ENCODE results near the gene METTL4. TPM values are rescaled to one million over a fixed set of nuclear protein-coding genes. Genes with fewer than 3 reads are reported as not detected.
"Not testable (repeated sequence)": the region's sequence is repeated elsewhere in the genome, so short reads cannot be mapped to it uniquely, and the experiment has no call there.

The METTL4 gene
- total and polyA plus RNA-seq, 7 donors: 4.2 to 9.6 (median 5.8) TPM

DNA sequence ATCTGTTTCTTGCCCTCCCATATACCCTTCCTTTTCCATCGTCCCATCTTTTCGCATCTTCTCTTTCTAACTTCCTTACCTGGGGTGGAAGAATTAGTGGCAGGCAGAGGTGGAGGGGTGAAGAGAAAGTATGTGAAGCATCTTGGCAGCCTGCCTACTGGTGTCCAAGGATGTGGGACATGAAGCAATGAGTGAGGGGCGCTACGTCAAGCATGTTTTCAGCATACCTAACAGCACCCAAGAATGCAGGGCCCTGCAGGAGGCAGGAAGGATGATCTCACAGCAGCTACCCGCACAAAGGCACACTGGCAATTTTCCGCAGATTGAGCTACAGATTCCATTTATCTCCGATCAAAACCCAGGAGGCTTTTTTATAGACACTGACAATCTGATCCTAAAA lies 42.2 kb downstream of the METTL4 start:
- Histone ChIP-seq H3K4me1 (no peaks in the 10 kb centered on the region), H3K27me3 (no peaks in the 10 kb centered on the region), H3K4me3 (no peak overlapping the region), H3K9me3 (no peaks in the 10 kb centered on the region), H3K27ac (no peak overlapping the region), H3K36me3 (no peaks in the 10 kb centered on the region)
- TF ChIP-seq, protein P1, sequence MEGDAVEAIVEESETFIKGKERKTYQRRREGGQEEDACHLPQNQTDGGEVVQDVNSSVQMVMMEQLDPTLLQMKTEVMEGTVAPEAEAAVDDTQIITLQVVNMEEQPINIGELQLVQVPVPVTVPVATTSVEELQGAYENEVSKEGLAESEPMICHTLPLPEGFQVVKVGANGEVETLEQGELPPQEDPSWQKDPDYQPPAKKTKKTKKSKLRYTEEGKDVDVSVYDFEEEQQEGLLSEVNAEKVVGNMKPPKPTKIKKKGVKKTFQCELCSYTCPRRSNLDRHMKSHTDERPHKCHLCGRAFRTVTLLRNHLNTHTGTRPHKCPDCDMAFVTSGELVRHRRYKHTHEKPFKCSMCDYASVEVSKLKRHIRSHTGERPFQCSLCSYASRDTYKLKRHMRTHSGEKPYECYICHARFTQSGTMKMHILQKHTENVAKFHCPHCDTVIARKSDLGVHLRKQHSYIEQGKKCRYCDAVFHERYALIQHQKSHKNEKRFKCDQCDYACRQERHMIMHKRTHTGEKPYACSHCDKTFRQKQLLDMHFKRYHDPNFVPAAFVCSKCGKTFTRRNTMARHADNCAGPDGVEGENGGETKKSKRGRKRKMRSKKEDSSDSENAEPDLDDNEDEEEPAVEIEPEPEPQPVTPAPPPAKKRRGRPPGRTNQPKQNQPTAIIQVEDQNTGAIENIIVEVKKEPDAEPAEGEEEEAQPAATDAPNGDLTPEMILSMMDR (IDR thresholded peaks at IDR 0.05): no peak
- TF ChIP-seq POLR2A (IDR thresholded peaks at IDR 0.05): no peak
- WGBS, 2 donors: 92 to 94% methylated on average over 7 of the region's 7 CpGs
- DNase-seq: no peak
- intact Hi-C loops (cut with DNase I): no loop called here

DNA sequence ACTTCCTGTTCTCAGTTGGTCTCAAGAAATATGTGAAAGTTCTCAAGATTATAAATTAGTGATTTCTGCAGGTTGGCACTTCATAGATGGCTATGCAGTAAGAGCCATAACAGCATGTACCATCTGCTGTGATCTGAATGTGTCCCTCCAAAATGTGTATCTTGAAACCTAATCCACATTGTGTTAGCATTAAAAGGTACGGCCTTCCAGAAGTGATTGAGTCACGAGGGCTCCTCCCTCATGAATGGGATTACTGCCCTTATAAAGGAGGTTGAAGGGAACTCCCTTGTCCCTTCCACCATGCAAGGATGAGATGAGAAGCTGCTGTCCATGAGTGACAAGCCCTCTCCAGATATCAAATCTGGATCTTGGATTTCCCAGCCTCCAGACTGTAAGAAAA lies 45.0 kb downstream of the METTL4 start:
- H3K27me3 ChIP-seq: no peaks in the 10 kb centered on the region
- no peak for DNase-seq
- intact Hi-C loops (cut with DNase I): no loop called here
- no peak overlapping the region for H3K27ac ChIP-seq
- TF ChIP-seq POLR2AphosphoS5 (IDR thresholded peaks at IDR 0.05): no peak
- TF ChIP-seq, protein P1 (IDR thresholded peaks at IDR 0.05): no peak
- WGBS, 2 donors: 53 to 79% methylated on average over 2 of the region's 2 CpGs
- H3K9me3 ChIP-seq: no peaks in the 10 kb centered on the region
- no peak overlapping the region for H3K4me3 ChIP-seq
- H3K4me1 ChIP-seq: no peaks in the 10 kb centered on the region
- H3K36me3 ChIP-seq: no peaks in the 10 kb centered on the region

DNA sequence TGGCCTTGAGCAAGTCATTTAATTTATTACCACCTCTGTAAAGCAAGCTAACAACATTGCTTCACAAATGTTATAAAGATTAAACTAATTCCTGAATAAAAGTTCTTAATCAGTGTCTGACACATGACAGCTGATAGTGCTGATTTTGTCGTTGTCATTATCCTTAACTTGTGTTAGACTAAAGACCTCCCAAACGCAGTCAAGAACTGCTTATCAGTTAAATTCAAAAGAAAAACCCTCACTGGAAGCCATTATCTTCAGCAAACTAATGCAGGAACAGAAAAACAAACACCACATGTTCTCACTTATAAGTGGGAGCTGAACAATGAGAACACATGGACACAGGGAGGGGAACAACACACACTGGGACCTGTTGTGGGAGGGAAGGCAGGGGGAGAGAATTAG lies 46.5 kb downstream of the METTL4 start:
- H3K4me3 ChIP-seq; H3K36me3 ChIP-seq; H3K27me3 ChIP-seq; DNase-seq; intact Hi-C loops (cut with DNase I); H3K9me3 ChIP-seq; H3K27ac ChIP-seq; H3K4me1 ChIP-seq: not testable (repeated sequence)
- WGBS, 2 donors: 16 to 40% methylated on average over 2 of the region's 2 CpGs

DNA sequence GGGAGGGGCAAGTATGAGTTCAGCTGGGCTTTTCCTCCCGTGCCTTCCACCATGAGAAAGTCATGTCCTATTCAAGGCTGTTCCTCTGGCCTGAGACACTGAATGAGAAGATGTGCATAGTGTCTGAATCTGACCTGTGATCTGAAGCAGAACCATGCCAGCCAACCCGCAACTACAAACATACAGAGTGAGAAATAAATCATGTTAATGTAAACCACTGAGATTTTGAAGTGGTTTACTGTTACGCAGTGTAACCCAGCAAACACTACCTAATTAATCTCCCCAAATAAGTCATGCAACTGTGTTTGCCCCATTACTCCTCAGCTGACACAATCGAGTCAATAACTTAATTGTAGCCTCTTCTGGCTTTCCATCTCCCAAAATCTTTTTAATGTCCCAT lies 49.2 kb downstream of the METTL4 start:
- no peak for DNase-seq
- intact Hi-C loops (cut with DNase I): no loop called here
- WGBS, 2 donors: 59 to 72% methylated on average over 4 of the region's 4 CpGs
- Histone ChIP-seq H3K27ac (no peak overlapping the region), H3K27me3 (no peaks in the 10 kb centered on the region), H3K36me3 (no peaks in the 10 kb centered on the region), H3K9me3 (no peaks in the 10 kb centered on the region), H3K4me1 (no peaks in the 10 kb centered on the region), H3K4me3 (no peak overlapping the region)
- TF ChIP-seq, protein P1 (IDR thresholded peaks at IDR 0.05): no peak
- TF ChIP-seq EP300 (IDR thresholded peaks at IDR 0.05) (no peak), POLR2A (IDR thresholded peaks at IDR 0.05) (no peak)

DNA sequence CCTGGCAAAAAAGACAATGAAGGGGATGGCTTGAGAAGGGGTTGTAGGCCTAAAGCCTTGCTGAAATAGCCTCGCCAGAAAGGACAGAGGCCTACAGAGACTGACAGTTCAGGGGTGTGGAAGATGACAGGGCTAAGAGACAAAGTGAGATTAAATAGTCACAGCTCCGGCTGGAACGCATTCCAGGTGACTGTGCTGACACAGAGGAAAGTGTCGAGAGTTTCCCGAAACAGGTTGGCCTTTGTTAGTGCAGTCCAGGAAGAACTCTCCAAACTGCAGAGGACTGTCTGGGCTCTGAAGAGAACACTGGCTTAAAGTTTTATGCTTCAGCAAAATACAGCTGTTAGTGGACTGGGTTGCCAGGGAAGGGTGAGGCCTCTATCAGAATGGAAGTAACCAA lies 52.8 kb downstream of the METTL4 start:
- no peak for TF ChIP-seq POLR2AphosphoS5 (IDR thresholded peaks at IDR 0.05)
- TF ChIP-seq, protein P1 (IDR thresholded peaks at IDR 0.05): no peak
- TF ChIP-seq EP300 (IDR thresholded peaks at IDR 0.05): no peak
- intact Hi-C loops (cut with DNase I): no loop called here
- DNase-seq: no peak
- Histone ChIP-seq H3K9me3 (no peaks in the 10 kb centered on the region), H3K36me3 (no peaks in the 10 kb centered on the region), H3K4me3 (no peak overlapping the region), H3K4me1 (peaks cover 0 to 9% (median 4%) of the 10 kb centered on the region in 4 donors), H3K27ac (no peak overlapping the region), H3K27me3 (no peaks in the 10 kb centered on the region)
- 77 to 78% methylated on average over 5 of the region's 5 CpGs for WGBS, 2 donors
